Mucosa of descending colon (tissue), 3 donors: ENCODE measurements around the gene MEGF6. TPM values are rescaled to one million over a fixed set of nuclear protein-coding genes. Genes with fewer than 3 reads are reported as not detected.

Experiments
- ATAC-seq: fragments of 200-7000 bp; cut with Tn5 transposase; one replicate; pipeline ENCODE4 v1.9.1; 2020; ENCODE audit warnings: mild to moderate bottlenecking, moderate library complexity
- DNase-seq, 3 donors: peaks; one replicate each; pipeline ENCODE4 v3.0.0-alpha.2; 2020
- H3K36me3 ChIP-seq: fragments of 200-600 bp; one replicate; pipeline ENCODE4 v1.8.0; 2021; ENCODE audit warnings: low read depth, mild to moderate bottlenecking
- H3K4me1 ChIP-seq: fragments of 200-600 bp; one replicate; pipeline ENCODE4 v1.8.0; 2021; ENCODE audit warnings: low read depth, mild to moderate bottlenecking
- H3K4me3 ChIP-seq: fragments of 200-600 bp; one replicate; pipeline ENCODE4 v1.8.0; 2021; ENCODE audit warnings: mild to moderate bottlenecking
- H3K9me3 ChIP-seq: fragments of 200-600 bp; one replicate; pipeline ENCODE4 v1.8.0; 2021; ENCODE audit warnings: mild to moderate bottlenecking
- CTCF ChIP-seq: fragments of 200-600 bp; IDR thresholded peaks from one replicate; pipeline ENCODE4 v1.8.0; 2022; ENCODE audit warnings: antibody characterized with exemption, mild to moderate bottlenecking
- intact Hi-C, 2 donors: fragments of 100-400 bp; cut with DNase I in 1 of 2; cut with micrococcal nuclease in 1 of 2; formaldehyde crosslinking; loops; one replicate each; pipeline versions ENCODE4 v1.11.0 to v1.11.1; 2022; cut with DNase I, micrococcal nuclease
- total RNA-seq, 3 donors: library from RNA; stranded (reverse); fragmentation: NEBNext Ultra II Directional in 2 of 3; extraction: Animal tissue kit (Norgen Biotek cat#: 25700) in 2 of 3; gene quantifications; one replicate each; pipeline versions ENCODE4 v1.2.1 to v1.2.4, GENCODE V29; 2021 to 2023
- donor health status: DM: no; HTN: no; CAD: no; lungs with moderate emphysema.
- donor health status: DM: no; HTN: no; CAD: no.
- donor health status: DM: no; HTN: yes; CAD: no.

Gene MEGF6
- total RNA-seq, 3 donors from 2014 or later: 6.2 to 12.2 (median 8.5) TPM

- no peak for TF ChIP-seq CTCF
- Histone ChIP-seq H3K36me3 (no peaks in the 10 kb centered on the region), H3K4me3 (no peak overlapping the region), H3K9me3 (no peaks in the 10 kb centered on the region), H3K4me1 (no peaks in the 10 kb centered on the region)
- intact Hi-C loops: no loop called here
- ATAC-seq: no peak
- no peak for DNase-seq
These were observed 96.0 kb downstream of the MEGF6 start for GRCh38 chr1:3515272-3515671.

- intact Hi-C loops: no loop called here
- ATAC-seq (no peak), DNase-seq (no peak)
- no peaks in the 10 kb centered on the region for H3K9me3 ChIP-seq
- no peaks in the 10 kb centered on the region for H3K4me1 ChIP-seq
- H3K4me3 ChIP-seq: no peak overlapping the region
- no peaks in the 10 kb centered on the region for H3K36me3 ChIP-seq
- TF ChIP-seq CTCF: no peak
These were observed 96.9 kb downstream of the MEGF6 start for GRCh38 chr1:3514404-3514803.

GRCh38 chr1:3511856-3512255, 99.5 kb downstream of the MEGF6 start:
- Histone ChIP-seq H3K9me3 (no peaks in the 10 kb centered on the region), H3K4me1 (no peaks in the 10 kb centered on the region), H3K36me3 (no peaks in the 10 kb centered on the region), H3K4me3 (no peak overlapping the region)
- ATAC-seq: no peak
- TF ChIP-seq CTCF: no peak
- no peak for DNase-seq
- intact Hi-C loops: no loop called here

- TF ChIP-seq CTCF: no peak
- DNase-seq (no peak), ATAC-seq (no peak)
- Histone ChIP-seq H3K36me3 (no peaks in the 10 kb centered on the region), H3K4me3 (no peak overlapping the region), H3K4me1 (no peaks in the 10 kb centered on the region), H3K9me3 (no peaks in the 10 kb centered on the region)
- intact Hi-C loops: no loop called here
These were observed 100.0 kb downstream of the MEGF6 start for GRCh38 chr1:3511306-3511705.

GRCh38 chr1:3510956-3511250, 100.4 kb downstream of the MEGF6 start:
- no peaks in the 10 kb centered on the region for H3K4me1 ChIP-seq
- intact Hi-C loops: no loop called here
- DNase-seq: no peak
- no peak for ATAC-seq
- no peaks in the 10 kb centered on the region for H3K36me3 ChIP-seq
- no peaks in the 10 kb centered on the region for H3K9me3 ChIP-seq
- H3K4me3 ChIP-seq: no peak overlapping the region
- TF ChIP-seq CTCF: no peak

- Histone ChIP-seq H3K36me3 (no peaks in the 10 kb centered on the region), H3K4me1 (no peaks in the 10 kb centered on the region), H3K9me3 (no peaks in the 10 kb centered on the region), H3K4me3 (no peak overlapping the region)
- no peak for TF ChIP-seq CTCF
- ATAC-seq: no peak
- intact Hi-C loops: no loop called here
- no peak for DNase-seq
These were observed 101.0 kb downstream of the MEGF6 start for GRCh38 chr1:3510136-3510955.
